Activated T-cell treated with anti-CD3 and anti-CD28 coated beads, Interleukin-2, amount 50 U/mL, for 24 hours (primary cell): Measurements from ENCODE around the gene SETD1A.

Experiments used
- DNase-seq: peaks from one replicate; pipeline ENCODE4 v3.0.0-alpha.2; 2020
- H3K27ac Mint-ChIP-seq: 2 replicates; pipeline ENCODE4 v1.8.0; 2020; ENCODE audit warnings: mild to moderate bottlenecking, mixed read lengths
- H3K27me3 Mint-ChIP-seq: 2 replicates; pipeline ENCODE4 v1.8.0; 2020; ENCODE audit warnings: mixed read lengths
- H3K36me3 Mint-ChIP-seq: 2 replicates; pipeline ENCODE4 v1.8.0; 2020; ENCODE audit warnings: low read depth, mixed read lengths
- H3K4me1 Mint-ChIP-seq: 2 replicates; pipeline ENCODE4 v1.8.0; 2020; ENCODE audit warnings: low read depth, mixed read lengths
- H3K4me3 Mint-ChIP-seq: 2 replicates; pipeline ENCODE4 v1.8.0; 2020; ENCODE audit warnings: mild to moderate bottlenecking, moderate library complexity, mixed read lengths
- H3K9me3 Mint-ChIP-seq: 2 replicates; pipeline ENCODE4 v1.8.0; 2020; ENCODE audit warnings: mixed read lengths

SETD1A gene

GRCh38 chr16:30977502-30977901, 19.9 kb downstream of the SETD1A start:
- Mint-ChIP-seq H3K36me3 (peaks cover 88% of the 10 kb centered on the region), H3K27me3 (no peaks in the 10 kb centered on the region), H3K9me3 (no peaks in the 10 kb centered on the region), H3K4me1 (peaks cover 3% of the 10 kb centered on the region), H3K27ac (peak overlapping the region; percentile 27), H3K4me3 (no peak overlapping the region)
- DNase-seq, result peak; percentile 41

- Mint-ChIP-seq H3K36me3 (peaks cover 88% of the 10 kb centered on the region), H3K9me3 (no peaks in the 10 kb centered on the region), H3K27ac (no peak overlapping the region), H3K27me3 (no peaks in the 10 kb centered on the region), H3K4me1 (peaks cover 2% of the 10 kb centered on the region), H3K4me3 (no peak overlapping the region)
- DNase-seq, result no peak
These were observed 21.8 kb downstream of the SETD1A start for GRCh38 chr16:30979170-30980022.

GRCh38 chr16:30980023-30980371, 22.4 kb downstream of the SETD1A start:
- Mint-ChIP-seq H3K27ac (no peak overlapping the region), H3K9me3 (no peaks in the 10 kb centered on the region), H3K4me3 (no peak overlapping the region), H3K4me1 (peaks cover 4% of the 10 kb centered on the region), H3K27me3 (no peaks in the 10 kb centered on the region), H3K36me3 (peaks cover 85% of the 10 kb centered on the region)
- DNase-seq, result no peak

GRCh38 chr16:30980434-30980833, 22.9 kb downstream of the SETD1A start:
- Mint-ChIP-seq H3K4me3 (no peak overlapping the region), H3K9me3 (no peaks in the 10 kb centered on the region), H3K4me1 (peaks cover 6% of the 10 kb centered on the region), H3K27ac (no peak overlapping the region), H3K27me3 (no peaks in the 10 kb centered on the region), H3K36me3 (peaks cover 85% of the 10 kb centered on the region)
- DNase-seq, result no peak

GRCh38 chr16:30980959-30981358, 23.4 kb downstream of the SETD1A start:
- H3K9me3 Mint-ChIP-seq, result no peaks in the 10 kb centered on the region
- H3K27me3 Mint-ChIP-seq, result no peaks in the 10 kb centered on the region
- peaks cover 6% of the 10 kb centered on the region for H3K4me1 Mint-ChIP-seq

GRCh38 chr16:30982548-30983288, 25.2 kb downstream of the SETD1A start:
- H3K27me3 Mint-ChIP-seq, result no peaks in the 10 kb centered on the region
- H3K4me1 Mint-ChIP-seq, result peaks cover 6% of the 10 kb centered on the region
- peaks cover 82% of the 10 kb centered on the region for H3K36me3 Mint-ChIP-seq
- no peak for DNase-seq
- no peak overlapping the region for H3K27ac Mint-ChIP-seq
- H3K9me3 Mint-ChIP-seq, result no peaks in the 10 kb centered on the region
- H3K4me3 Mint-ChIP-seq, result no peak overlapping the region

More at GRCh38 chr16:30980959-30981358, 23.4 kb downstream of the SETD1A start:
- DNase-seq, result no peak
- Mint-ChIP-seq H3K4me3 (no peak overlapping the region), H3K36me3 (peaks cover 85% of the 10 kb centered on the region), H3K27ac (no peak overlapping the region)

- H3K36me3 Mint-ChIP-seq, result peaks cover 75% of the 10 kb centered on the region
- peaks cover 6% of the 10 kb centered on the region for H3K4me1 Mint-ChIP-seq
- H3K27ac Mint-ChIP-seq, result no peak overlapping the region
- no peak for DNase-seq
- no peaks in the 10 kb centered on the region for H3K9me3 Mint-ChIP-seq
- no peaks in the 10 kb centered on the region for H3K27me3 Mint-ChIP-seq
- H3K4me3 Mint-ChIP-seq, result no peak overlapping the region
These were observed 25.8 kb downstream of the SETD1A start for GRCh38 chr16:30983289-30983889.

GRCh38 chr16:30983898-30984610, 26.5 kb downstream of the SETD1A start:
- H3K9me3 Mint-ChIP-seq, result no peaks in the 10 kb centered on the region
- H3K27me3 Mint-ChIP-seq, result no peaks in the 10 kb centered on the region
- H3K36me3 Mint-ChIP-seq, result peaks cover 68% of the 10 kb centered on the region
- H3K27ac Mint-ChIP-seq, result no peak overlapping the region
- no peak overlapping the region for H3K4me3 Mint-ChIP-seq
- H3K4me1 Mint-ChIP-seq, result peaks cover 6% of the 10 kb centered on the region
- no peak for DNase-seq

- Mint-ChIP-seq H3K9me3 (no peaks in the 10 kb centered on the region), H3K27me3 (no peaks in the 10 kb centered on the region), H3K27ac (no peak within 1 kb of the TSS), H3K4me3 (no peak within 1 kb of the TSS), H3K36me3 (peaks cover 68% of the 10 kb centered on the region), H3K4me1 (peaks cover 6% of the 10 kb centered on the region)
- peak; percentile 88 for DNase-seq
These were observed 27.3 kb downstream of the SETD1A start, which contains the start of gene HSD3B7 for GRCh38 chr16:30984669-30985400. Gene HSD3B7 (plus strand): TSS chr16:30985207. CDS start chr16:30985659, 452 bp downstream.

GRCh38 chr16:30985401-30986128, 28.0 kb downstream of the SETD1A start:
- Mint-ChIP-seq H3K27me3 (no peaks in the 10 kb centered on the region), H3K4me1 (peaks cover 6% of the 10 kb centered on the region), H3K4me3 (no peak overlapping the region), H3K36me3 (peaks cover 61% of the 10 kb centered on the region), H3K9me3 (no peaks in the 10 kb centered on the region), H3K27ac (no peak overlapping the region)
- no peak for DNase-seq

- no peak overlapping the region for H3K27ac Mint-ChIP-seq
- no peak for DNase-seq
- H3K36me3 Mint-ChIP-seq, result peaks cover 55% of the 10 kb centered on the region
- no peaks in the 10 kb centered on the region for H3K9me3 Mint-ChIP-seq
- H3K27me3 Mint-ChIP-seq, result no peaks in the 10 kb centered on the region
- peaks cover 6% of the 10 kb centered on the region for H3K4me1 Mint-ChIP-seq
- H3K4me3 Mint-ChIP-seq, result no peak overlapping the region
These were observed 28.8 kb downstream of the SETD1A start for GRCh38 chr16:30986129-30986991.

- H3K27ac Mint-ChIP-seq, result no peak overlapping the region
- H3K36me3 Mint-ChIP-seq, result peaks cover 44% of the 10 kb centered on the region
- no peak overlapping the region for H3K4me3 Mint-ChIP-seq
- H3K27me3 Mint-ChIP-seq, result no peaks in the 10 kb centered on the region
- H3K4me1 Mint-ChIP-seq, result peaks cover 6% of the 10 kb centered on the region
- no peaks in the 10 kb centered on the region for H3K9me3 Mint-ChIP-seq
- no peak for DNase-seq
These were observed 30.1 kb downstream of the SETD1A start for GRCh38 chr16:30987581-30988190.
